ENCODE data around the gene UMODL1. TPM values are rescaled to one million over a fixed set of nuclear protein-coding genes. Genes with fewer than 3 reads are reported as not detected.

Gene UMODL1
- total RNA-seq, 4 donors from 2014 or later = not detected

- Histone ChIP-seq H3K27ac (no peak overlapping the region), H3K9me3 (no peaks in the 10 kb centered on the region), H3K4me1 (peaks cover 0 to 2% (median under 1%) of the 10 kb centered on the region in 4 donors), H3K4me3 (no peak overlapping the region), H3K27me3 (peaks cover 0 to 34% of the 10 kb centered on the region in 2 donors), H3K36me3 (no peaks in the 10 kb centered on the region)
- WGBS, 2 donors = 90 to 96% methylated on average over 5 of the region's 5 CpGs
- TF ChIP-seq POLR2A (IDR thresholded peaks at IDR 0.05) (no peak), EP300 (IDR thresholded peaks at IDR 0.05) (no peak), CTCF (IDR thresholded peaks at IDR 0.05) (no peak)
- DNase-seq (ENCODE audit: low spot score in 2 of 2) = no peak
Observed at GRCh38 chr21:42068592-42068991, 2.5 kb upstream of the UMODL1 start.

GRCh38 chr21:42069327-42069726, 1.8 kb upstream of the UMODL1 start:
- H3K27ac ChIP-seq = no peak overlapping the region
- peaks cover 0 to 27% of the 10 kb centered on the region in 2 donors for H3K27me3 ChIP-seq
- 56 to 61% methylated on average over 3 of the region's 3 CpGs for WGBS, 2 donors
- DNase-seq (ENCODE audit: low spot score in 2 of 2) = no peak
- no peaks in the 10 kb centered on the region for H3K36me3 ChIP-seq
- TF ChIP-seq EP300 (IDR thresholded peaks at IDR 0.05) = no peak
- no peak for TF ChIP-seq POLR2A (IDR thresholded peaks at IDR 0.05)
- no peak for TF ChIP-seq CTCF (IDR thresholded peaks at IDR 0.05)
- no peaks in the 10 kb centered on the region for H3K4me1 ChIP-seq
- no peak overlapping the region for H3K4me3 ChIP-seq
- no peaks in the 10 kb centered on the region for H3K9me3 ChIP-seq

GRCh38 chr21:42069843-42070242, 1.3 kb upstream of the UMODL1 start:
- WGBS, 2 donors = 21 to 22% methylated on average over 10 of the region's 10 CpGs
- H3K36me3 ChIP-seq = no peaks in the 10 kb centered on the region
- H3K4me1 ChIP-seq = no peaks in the 10 kb centered on the region
- H3K4me3 ChIP-seq = no peak overlapping the region
- no peaks in the 10 kb centered on the region for H3K9me3 ChIP-seq
- peaks cover 0 to 23% of the 10 kb centered on the region in 2 donors for H3K27me3 ChIP-seq
- TF ChIP-seq EP300 (IDR thresholded peaks at IDR 0.05) (no peak), POLR2A (IDR thresholded peaks at IDR 0.05) (no peak), CTCF (IDR thresholded peaks at IDR 0.05) (no peak)
- DNase-seq (ENCODE audit: low spot score in 2 of 2) = no peak
- H3K27ac ChIP-seq = no peak overlapping the region

GRCh38 chr21:42073145-42074099, 2.3 kb downstream of the UMODL1 start:
- H3K9me3 ChIP-seq = no peaks in the 10 kb centered on the region
- no peak overlapping the region for H3K4me3 ChIP-seq
- H3K27ac ChIP-seq = no peak overlapping the region
- H3K27me3 ChIP-seq = peaks cover 0 to 12% of the 10 kb centered on the region in 2 donors
- H3K36me3 ChIP-seq = no peaks in the 10 kb centered on the region
- TF ChIP-seq POLR2A (IDR thresholded peaks at IDR 0.05) = no peak
- TF ChIP-seq EP300 (IDR thresholded peaks at IDR 0.05) = no peak
- TF ChIP-seq CTCF (IDR thresholded peaks at IDR 0.05) = no peak
- 74 to 81% methylated on average over 20 to 21 of the region's 21 CpGs for WGBS, 2 donors
- no peak for DNase-seq (ENCODE audit: low spot score in 2 of 2)
- H3K4me1 ChIP-seq = no peaks in the 10 kb centered on the region

Measured in tibial nerve (tissue), 4 donors.